WTC11 (cell line): ENCODE measurements around the gene SPATA46.

Source experiments
- HMGXB4 ChIP-seq: sonication (generic); formaldehyde crosslinking; IDR thresholded peaks from 2 replicates; pipeline ENCODE4 v1.8.1; 2023; ENCODE audit warnings: mild to moderate bottlenecking, moderate library complexity, missing genetic modification reagents
- MAX ChIP-seq: sonication (generic); formaldehyde crosslinking; IDR thresholded peaks from 2 replicates; pipeline ENCODE4 v1.8.0; 2022; ENCODE audit warnings: mild to moderate bottlenecking, missing genetic modification reagents
- PREB ChIP-seq: sonication (generic); formaldehyde crosslinking; IDR thresholded peaks from 2 replicates; pipeline ENCODE4 v1.8.1; 2022; ENCODE audit warnings: mild to moderate bottlenecking, missing genetic modification reagents, moderate library complexity, borderline replicate concordance
- SP1 ChIP-seq: sonication (generic); formaldehyde crosslinking; conservative IDR thresholded peaks from 2 replicates; pipeline ENCODE4 v1.8.1; 2022; ENCODE audit warnings: missing genetic modification reagents
- TEAD4 ChIP-seq: sonication (generic); formaldehyde crosslinking; IDR thresholded peaks from 2 replicates; pipeline ENCODE4 v1.8.0; 2022; ENCODE audit warnings: mild to moderate bottlenecking, missing genetic modification reagents

GRCh38 chr1:162385280-162385623 lies 8.6 kb upstream of the SPATA46 start:
- no peak for TF ChIP-seq HMGXB4
- no peak for TF ChIP-seq MAX
- TF ChIP-seq SP1 (CRISPR knock-in tag), result no peak
- no peak for TF ChIP-seq PREB
- no peak for TF ChIP-seq TEAD4 (CRISPR knock-in tag)
